Activated CD4-positive, CD25-positive, alpha-beta regulatory T cell treated with anti-CD3 and anti-CD28 coated beads, Interleukin-2, amount 50 U/mL, for 16 hours (primary cell): ENCODE data around the gene BTG1.
A peak's percentile ranks its signal among the peaks of the same experiment; 100 is the strongest.

Experiments used
- DNase-seq: peaks from one replicate; pipeline ENCODE4 v3.0.0-alpha.2; 2020; ENCODE audit warnings: low read depth, low spot score

BTG1 gene, protein sequence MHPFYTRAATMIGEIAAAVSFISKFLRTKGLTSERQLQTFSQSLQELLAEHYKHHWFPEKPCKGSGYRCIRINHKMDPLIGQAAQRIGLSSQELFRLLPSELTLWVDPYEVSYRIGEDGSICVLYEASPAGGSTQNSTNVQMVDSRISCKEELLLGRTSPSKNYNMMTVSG

DNA sequence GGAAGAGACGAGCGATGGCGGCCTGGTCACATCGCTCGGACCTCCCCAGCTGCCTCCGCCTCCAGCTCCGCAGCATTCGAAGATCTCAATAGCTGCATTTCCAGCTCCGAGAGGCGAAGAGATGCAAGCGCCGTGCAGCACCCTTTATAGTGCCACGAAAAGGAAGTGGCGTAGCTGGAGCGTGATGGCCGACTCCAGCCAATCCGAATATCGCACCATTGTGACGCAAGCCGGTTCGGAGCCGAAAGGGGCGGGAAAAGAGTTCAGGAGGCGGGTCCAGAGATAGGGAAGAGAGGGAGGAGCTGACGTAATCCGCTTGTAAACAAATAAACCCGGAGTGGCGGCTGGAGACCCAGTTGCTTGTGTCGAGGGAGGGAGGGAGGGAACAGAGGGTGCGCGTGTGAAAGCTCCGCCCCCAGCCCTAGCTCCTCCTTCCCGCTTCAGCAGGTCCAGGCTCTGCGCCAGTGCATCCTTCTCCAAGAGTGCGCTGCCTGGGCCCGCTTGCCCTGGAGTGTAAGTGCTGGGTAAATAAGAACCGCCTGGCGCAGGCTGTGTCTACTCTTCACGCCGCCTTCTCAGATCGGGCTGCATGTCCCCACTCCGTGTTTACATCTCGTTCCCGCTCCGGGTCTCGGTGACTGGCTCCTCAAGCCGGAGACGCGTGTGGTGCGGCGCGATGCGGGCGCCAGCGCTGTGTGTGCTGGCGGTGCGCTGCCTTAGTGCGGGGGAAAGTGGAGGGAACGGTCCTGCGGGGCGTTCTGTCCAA lies at the start of gene BTG1:
Gene BTG1, minus strand, starts transcription at position 116 of the 766 bp plus-strand sequence. CDS start 311 bp downstream, outside the sequence.
- peak; percentile 98 for DNase-seq

DNA sequence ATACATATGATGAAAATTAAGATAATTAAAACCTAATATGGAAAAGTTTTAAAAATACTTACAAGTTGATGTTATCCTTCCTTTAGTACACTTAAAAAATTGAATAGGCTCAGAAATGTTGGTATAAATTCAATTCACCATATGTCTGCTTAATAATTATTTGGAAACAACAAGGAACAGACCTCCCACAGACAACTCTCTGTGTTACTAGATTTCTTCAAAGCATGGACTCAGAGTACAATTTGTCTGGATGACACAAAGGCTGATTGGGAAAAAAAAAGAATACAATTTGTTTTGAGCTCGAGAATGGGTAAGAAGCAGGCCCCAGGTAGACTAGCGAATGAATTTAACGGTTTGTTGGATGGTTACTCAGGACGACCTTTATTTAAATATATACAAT lies 48.9 kb upstream of the BTG1 start:
- no peak for DNase-seq

DNA sequence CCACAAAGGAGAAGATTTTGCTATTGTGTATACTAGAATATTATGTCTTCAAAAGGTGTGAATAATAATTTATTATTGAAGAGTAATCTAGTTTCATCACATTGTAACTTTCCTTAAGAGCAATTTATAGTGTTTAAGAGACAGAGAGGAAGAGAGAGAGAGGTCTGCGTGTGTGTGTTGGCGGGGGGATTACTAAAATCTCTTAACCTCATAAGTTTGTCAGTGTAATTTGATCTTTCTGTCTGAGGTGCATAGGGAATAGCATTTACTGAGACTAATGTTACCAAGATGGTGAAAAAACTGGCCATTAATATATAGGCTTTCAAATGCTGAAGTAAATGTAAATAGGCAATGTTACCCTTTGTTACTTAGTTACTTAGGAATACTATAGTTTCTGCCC lies 48.2 kb upstream of the BTG1 start:
- no peak for DNase-seq

DNA sequence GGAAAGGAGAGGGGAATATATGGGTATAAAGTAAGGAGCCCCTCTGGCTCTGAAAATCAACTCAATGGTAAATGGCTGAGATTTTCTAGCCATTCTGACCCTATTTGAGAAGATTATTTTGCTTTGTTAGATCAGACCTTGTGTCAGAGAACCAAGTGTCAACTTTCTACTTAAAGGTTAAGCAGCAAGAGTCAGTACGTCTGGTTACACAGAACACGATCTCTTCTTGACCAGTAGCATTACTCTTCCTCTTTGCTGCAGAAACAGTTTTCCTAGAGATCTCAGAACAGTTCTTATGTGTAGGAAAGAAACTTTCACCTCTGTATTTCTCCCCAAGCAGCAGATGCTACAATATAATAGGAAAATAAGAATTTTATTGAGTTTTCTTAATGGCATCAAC lies 47.4 kb upstream of the BTG1 start:
- DNase-seq: no peak

DNA sequence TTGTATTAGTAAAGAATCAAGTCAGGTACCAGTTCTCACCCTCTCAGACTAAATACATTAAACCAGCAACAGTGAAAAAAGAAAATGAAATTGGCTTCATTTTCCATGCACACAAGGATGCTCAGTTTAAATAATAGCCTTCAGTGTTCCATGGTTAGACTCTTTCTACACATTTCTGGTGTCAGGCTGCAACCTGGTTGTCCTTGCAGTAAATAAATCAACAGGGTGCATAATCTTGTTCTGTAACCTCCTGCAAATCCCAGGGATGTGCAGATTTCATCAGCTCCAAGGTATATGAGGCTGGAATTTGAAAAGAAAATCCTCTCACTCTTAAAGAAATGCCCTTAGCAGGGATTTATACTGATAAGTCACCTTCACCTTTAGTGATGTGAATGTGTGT lies 46.7 kb upstream of the BTG1 start:
- no peak for DNase-seq

DNA sequence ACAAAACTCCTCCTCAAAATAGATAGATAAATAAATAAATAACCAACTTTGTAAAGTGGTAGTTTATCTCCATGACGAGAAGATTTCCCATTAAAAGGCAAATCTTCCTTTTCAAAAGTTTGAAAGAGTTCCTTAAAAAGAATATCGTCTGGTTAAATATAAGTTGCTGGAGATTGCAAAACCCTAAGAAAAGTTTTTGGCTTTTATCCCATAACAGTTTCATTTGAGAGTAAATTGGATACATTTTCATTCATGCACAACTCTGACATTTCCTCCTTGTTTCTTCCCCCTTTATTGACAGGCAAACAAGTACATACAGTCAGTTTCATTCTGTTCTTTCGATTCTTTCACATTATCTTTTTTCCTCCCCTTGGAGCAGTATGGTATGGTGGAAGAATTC lies 45.4 kb upstream of the BTG1 start:
- DNase-seq: no peak

DNA sequence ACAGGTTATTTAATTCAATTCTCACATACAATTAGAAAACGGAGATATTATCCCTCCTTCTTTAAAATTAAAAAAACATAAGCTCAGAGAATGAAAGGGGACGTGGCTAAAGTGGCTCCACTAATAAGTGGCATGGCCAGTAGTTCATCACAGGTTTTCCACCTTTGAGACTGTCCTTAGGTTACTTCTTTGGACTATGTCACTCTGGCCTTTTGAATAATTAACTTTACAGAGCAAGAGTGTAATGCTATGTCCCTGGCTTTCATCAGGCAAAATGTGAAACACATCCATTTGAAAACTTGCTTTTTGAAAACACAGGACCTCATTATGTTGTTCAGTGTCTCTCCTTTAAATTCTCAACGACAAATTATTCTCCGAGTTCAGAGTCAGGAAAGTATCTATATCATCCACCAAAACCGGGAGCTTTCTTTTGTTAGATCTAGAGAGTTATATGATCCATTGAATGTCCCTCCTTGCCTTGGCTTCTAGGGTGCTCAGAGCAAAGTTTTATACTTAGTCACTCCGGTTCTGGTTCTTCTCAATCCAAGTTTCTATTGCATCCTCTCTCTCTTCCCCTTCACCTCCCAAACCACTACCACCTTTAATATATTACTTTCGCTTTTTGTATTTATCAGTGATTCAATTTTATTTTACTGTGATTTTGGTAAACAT lies 43.0 kb upstream of the BTG1 start:
- no peak for DNase-seq

DNA sequence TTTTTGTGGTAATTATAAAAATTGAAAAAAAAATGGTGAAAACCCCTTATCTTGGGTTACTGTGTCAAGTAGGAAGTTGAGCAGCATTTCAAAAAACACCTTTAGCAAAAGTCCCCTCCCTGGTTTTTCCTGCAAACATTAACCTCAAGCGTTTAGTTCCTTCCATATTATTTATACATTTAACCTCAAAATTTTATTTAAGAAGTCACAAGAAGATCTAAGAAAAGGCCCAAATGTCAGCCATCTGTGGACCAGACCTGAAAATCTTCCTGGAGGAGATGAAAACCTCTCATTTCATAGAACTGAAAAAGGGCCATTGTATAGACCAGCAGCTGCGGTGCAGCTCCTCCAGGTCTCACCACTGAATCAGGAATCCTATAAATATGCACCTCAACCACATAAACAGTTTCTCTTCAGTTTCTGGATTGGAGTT lies 40.4 kb upstream of the BTG1 start:
- no peak for DNase-seq

DNA sequence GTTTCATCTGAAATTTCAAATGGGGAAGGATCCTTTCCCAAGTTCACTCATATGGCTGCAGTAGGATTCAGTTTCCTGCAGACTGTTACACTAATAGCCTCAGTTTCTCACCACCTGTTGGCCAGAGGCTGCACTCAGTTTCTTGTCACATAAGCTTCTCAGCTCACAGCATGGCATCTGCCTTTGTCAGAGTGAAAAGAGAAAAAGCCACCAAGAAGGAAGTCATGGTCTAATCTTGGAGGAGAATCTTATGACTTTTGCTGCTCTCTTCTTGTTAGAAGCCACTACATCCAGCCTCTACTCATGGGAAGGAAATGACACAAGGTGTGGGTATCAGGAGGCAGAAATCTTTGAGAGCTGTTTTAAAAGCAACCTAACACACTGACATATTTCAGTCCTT lies 39.4 kb upstream of the BTG1 start:
- no peak for DNase-seq

DNA sequence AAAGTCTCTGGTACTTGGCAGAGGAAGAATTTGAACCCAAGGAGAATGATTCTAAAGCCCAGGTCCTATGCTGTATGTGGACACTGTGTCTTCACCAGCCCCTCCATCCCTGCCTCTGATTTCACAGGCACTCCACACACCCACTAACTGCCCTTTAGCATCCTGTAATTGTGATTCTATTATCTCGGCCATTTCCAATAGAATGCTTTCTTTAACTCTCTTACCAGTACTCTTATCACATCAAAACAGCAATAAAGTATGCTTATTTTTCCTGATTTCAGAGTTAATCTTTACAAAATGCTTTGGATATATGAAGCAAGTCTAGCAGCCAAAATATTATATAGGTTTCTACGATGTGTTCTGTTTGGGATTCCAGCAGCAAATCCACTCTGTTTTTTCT lies 37.9 kb upstream of the BTG1 start:
- DNase-seq: no peak

DNA sequence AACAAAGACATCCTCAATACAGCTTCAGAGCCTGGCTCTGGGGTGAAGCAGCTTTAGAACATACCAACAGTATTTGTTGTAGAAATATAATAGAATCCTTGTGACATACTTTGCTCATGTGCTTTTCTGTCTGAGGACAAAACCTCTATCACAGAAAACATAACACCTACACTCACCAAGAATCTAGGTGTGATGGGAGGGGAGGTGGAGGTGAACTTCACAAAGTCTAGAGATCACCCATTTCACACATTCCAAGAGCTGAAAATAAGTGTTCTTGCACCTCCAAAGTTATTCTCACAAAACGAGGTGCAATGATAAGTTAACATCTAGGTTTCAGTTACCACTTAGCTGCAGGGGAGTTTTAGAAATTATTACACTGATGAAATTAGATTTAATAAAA lies 32.7 kb upstream of the BTG1 start:
- no peak for DNase-seq

DNA sequence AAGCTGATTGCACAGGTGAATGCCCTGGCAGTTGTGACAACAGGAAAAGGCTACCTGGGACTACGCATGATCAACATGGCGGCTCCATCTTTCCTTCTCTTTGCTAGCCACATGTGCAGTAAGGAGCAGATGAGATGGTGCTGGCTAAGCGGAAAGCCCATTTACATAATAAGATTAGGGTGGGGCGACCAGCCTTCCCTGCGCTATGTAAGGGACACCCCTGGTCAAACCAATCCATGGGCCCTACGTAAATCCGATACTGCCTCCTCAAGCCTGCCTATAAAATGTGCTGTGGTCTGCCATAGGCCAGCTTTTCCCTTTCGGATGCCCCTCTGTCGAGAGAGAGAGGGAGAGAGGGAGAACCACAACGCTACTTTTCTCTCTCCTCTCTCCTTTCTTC lies 31.0 kb upstream of the BTG1 start:
- no peak for DNase-seq

DNA sequence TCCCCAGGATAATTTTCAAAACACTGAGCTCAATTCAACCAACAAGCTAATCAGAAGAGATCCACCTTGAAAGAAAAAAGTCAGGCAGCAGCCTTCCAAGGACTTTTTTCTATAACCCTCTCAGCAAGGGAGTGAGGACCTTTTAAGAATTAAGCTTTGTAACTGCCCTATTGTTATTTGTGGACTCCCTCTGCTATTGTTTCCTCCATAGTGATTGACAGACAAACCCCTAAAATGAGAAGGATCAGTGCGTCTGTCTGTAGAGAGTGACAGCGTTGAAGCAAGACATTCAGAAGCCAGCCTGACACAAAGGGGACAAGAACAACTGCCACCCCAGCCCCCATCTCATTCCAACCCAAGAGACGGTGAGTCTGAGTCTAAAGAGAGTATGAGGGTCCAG lies 30.3 kb upstream of the BTG1 start:
- DNase-seq: no peak

DNA sequence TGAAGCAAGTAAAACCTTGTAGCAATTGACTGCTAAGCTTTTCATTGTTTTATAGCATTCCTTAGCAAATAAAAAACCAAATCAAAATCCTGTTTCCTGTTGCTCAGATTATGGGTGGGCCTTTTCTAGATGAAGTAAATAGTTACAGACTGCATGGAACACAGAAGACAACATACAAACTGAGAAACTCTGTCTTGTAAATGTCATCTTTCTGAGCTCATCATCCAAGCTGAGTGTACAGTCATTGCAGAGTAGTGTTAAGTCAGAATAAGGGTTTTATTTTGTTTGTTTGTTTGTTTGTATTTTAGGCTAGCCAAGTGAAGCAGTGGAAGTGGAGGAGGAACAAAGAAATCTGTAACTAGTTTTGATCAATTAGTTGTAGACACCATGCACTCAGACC lies 24.4 kb upstream of the BTG1 start:
- no peak for DNase-seq

DNA sequence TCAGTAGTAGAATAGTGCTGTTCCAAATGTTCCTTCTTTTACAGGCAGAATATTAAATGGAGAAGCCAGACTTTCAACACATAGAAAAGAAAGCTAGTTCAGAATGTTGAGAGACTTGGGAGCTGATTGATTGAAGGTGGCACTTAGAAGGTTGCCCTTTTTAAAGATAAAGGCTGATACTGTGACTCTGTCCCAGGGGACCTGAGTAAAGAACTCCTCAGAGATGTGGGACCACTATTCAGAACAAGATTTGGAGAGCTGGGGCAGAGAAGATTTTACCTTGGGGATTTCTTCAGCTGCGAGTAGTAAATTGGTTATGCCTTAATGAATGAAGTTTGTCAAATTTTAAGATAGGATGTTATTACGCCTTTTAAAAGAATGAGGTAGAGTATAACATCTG lies 21.4 kb upstream of the BTG1 start:
- no peak for DNase-seq

DNA sequence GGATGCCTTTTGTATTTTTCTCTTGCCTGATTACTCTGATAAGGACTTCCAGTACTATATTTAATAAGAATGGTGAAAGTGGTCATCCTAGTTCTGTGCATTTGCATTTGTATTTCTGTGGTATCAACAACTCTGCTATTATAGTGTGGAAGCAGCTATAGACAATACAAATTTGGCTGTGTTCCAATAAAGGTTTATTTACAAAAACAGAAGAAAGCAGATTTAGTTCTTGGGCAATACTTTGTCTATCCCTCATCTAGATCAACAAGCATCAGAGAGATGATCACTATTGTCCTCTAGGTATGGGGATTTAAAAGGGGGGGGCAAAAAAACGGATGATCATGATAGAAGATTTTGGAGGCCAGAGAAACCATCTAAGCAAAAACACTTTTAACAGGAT lies 19.1 kb upstream of the BTG1 start:
- no peak for DNase-seq

DNA sequence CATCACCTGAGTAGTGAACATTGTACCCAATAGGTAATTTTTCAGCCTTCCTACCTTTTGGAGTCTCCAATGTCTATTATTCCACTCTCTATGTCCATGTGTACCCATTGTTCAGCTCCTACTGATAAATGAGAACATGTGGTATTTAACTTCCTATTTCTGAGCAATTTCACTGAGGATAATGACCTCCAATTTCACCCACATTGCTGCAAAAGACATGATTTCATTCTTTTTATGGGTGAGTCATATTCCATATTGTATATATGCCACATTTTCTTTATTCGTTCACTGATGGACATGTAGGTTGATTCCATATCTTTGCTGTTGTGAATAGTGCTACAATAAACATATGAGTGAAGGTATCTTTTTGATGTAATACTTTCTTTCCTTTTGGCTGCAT lies 16.4 kb upstream of the BTG1 start:
- DNase-seq: no peak

DNA sequence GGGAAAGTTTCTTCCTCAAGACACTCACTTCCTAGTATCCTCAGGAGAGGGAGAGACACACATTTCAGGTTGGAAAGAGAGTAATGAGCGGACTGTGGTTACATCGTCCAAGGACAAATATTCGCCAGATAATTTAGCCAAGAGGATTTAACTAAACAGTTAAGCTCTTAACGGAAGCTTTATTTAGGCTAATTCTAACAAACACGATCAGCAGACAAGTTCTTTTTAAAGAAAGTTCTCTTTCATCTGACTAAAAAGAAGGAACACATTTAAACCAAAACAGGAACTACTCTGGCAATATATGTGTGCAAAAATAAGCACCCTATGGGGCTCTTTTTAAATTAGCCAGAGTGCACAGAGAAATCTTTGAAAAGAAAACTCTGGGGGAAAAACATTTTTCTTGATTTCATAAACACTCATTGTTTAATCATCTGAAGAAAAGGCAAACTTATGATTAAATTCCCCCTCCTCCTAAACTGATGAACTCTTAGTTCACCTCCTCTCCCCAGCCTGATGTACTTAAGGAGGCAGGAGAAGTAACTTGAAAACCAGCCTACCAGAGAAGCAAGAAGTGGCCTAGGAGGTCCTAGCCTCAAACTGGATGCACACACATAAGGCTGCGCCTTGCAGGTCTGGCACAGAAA lies 13.3 kb upstream of the BTG1 start:
- DNase-seq: no peak

DNA sequence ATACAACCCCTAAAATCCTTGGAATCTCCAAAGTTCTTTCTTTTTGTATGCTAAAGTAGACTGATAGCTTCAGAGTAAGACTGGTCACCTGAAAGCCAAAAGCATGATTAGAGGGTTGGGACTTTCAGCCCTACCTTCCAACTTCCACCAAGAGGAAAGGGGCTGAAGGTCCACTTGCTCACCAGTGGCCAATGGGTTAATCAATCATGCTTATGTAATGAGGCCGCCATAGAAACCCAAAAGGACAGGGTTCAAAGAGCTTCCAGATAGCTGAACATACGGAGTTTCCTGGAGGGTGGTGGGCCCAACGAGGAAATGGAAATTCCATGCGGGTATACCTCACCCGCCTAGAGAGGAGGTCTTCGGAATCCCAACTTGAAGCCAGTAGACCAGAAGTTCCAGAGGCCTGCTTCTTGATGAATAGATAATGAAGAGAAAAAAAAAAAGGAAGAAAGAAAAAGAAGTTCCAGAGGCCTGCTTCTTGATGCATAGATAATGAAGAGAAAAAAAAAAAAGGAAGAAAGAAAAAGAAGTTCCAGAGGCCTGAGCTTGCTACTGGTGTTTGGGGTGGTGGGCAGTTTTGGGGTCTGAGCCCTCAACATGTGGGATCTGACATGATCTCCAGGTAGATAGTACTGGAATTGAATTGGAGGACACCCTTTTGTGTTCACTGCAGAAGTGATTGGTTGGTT lies 11.2 kb upstream of the BTG1 start:
- DNase-seq: no peak

DNA sequence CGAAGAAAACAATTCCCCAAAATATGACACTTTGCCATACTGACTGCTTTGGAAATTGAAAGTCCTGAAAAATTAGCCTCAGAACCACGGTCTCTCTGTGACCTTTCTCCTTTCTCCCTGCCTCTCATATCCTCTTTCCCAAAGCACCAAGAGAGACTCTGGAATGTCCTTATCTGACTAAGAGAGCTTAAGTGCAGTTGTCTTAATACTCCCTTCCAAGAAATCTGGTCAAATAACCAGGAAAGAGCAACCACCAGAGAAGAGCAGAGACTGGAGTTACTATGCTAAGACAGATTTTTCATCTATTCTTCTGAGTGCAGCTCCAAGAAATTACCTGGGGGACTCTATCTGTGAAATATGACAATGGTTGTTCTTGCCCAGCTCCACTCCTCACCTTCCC lies 10.5 kb upstream of the BTG1 start:
- no peak for DNase-seq

DNA sequence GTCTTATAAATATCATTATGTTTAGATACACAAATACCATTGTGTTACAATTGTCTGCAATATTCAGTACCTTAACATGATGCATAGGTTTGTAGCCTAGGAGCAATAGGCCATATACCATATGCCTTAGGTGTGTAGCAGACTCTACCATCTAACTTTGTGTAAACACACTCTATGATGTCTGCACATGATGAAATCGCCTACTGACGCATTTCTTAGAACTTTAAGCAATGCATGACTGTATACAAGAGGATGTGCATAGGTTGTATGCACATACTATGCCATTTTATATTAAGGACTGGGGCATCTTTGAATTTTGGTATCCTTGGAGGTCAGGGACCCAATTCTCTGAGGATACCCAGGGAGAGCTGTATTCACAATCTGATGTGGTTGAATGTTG lies 10.1 kb upstream of the BTG1 start:
- no peak for DNase-seq

DNA sequence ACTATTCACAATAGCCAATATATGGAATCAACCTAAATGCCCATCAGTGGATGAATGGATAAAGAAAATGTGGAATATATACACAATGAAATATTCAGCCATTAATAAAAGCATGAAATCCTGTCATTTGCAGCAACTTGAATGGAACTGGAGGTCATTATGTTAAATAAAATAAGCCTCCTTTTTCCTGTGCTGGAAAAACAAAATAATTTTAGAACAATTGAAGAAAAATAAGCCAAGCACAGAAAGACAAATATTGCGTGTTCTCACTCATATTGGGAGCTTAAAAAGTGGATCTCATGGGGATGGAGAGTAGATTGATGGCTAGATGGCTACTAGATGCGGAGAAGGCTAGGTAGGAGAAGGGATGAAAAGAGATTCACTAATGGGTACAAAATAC lies 6.3 kb upstream of the BTG1 start:
- DNase-seq: no peak
